DMS53 (cell line): ENCODE data around the gene ASIC5.
A peak's percentile ranks its signal among the peaks of the same experiment; 100 is the strongest.
"Not testable (repeated sequence)": the region's sequence is repeated elsewhere in the genome, so short reads cannot be mapped to it uniquely, and the experiment has no call there.

Experiments
- DNase-seq: peaks from one replicate; lab custom pipeline; 2025; lab: John Stamatoyannopoulos, UW

The ASIC5 gene

DNA sequence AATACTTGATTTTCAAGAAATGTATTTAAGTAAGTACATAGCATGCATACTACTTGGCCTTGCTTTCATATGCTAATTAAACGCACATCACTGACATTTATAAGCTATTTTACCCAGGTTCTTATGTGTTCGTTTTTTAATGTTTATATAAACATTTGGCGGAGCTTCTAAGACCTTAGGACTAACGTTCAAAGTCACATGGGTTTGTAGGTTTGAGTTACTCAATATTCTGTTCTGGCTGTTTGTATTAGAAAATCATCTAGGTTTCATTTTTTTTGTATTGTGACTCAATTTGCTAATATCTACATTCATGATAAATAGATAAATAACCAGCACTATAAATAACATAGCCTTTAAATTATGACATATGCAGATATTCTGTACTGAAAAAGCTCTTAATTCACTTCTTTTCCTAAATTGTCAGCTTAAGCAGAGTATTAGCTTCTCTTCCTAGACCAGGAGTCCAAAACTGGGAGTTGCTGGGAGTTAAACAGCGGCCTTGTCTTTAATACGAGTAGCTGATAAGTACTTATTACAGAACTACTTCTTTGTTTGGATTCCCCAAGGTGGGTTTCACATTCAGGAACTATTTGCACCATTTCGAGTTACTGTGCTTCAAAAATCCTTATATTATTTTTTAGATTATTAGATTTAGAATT is 65.3 kb downstream of the ASIC5 start:
- DNase-seq, result no peak

DNA sequence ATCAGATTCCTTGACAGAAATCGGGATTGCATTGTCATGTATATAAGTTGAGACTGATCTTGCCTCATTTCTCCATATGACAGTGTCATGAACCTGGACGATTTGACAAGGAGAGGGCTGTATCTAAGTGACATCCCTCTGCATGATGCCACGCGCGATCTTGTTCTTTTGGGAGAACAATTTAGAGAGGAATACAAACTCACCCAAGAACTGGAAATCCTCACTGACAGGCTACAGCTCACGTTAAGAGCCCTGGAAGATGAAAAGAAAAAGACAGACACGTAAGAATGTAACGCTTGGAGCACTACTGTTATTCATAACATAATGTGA is 66.3 kb downstream of the ASIC5 start:
- DNase-seq, result no peak

DNA sequence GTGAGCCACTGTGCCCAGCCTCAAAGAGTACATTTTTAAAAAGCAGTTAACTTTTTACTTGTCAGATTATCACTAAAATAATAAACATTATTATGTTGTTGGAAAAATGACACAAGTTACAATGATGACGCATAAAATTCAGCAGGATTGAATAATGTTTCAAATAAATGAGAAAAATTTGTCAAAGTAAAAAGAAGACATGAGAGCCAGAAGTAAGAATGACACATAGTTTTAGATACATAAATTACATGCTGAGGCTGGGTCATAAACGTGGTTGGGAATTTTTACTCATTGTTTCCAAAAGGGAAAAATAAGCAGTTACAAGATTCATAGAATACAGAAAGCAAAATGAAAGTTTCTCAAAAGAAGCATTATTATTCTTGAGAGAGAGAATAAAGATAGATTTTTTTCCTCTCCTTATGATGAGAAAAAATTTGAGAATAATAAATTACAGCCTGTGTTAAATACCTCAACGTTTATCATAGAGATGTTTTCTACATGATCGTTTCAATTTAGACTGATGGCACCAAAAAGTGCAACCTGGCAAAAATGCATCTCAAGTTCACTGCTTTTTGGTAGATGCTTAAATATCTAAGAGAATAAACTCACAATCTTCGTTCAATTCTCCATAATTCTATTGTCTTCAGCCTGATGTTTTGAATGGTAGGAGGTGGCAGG is 66.8 kb downstream of the ASIC5 start:
- no peak for DNase-seq

DNA sequence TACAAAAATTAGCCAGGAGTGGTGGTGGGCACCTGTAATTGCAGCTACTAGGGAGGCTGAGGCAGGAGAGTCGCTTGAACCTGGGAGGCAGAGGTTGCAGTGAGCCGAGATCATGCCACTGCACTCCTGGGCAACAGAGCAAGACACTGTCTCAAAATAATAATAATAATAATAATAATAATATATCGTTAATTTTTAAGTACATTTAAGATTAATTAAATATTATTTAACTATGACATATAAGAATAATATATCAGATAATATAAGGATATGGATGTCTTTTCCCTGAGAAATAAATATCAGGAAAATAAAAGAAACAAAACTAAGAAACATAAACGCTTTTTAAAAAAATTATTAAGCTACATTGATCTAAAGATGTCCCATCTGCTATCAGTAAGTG is 68.5 kb downstream of the ASIC5 start:
- DNase-seq, result not testable (repeated sequence)

DNA sequence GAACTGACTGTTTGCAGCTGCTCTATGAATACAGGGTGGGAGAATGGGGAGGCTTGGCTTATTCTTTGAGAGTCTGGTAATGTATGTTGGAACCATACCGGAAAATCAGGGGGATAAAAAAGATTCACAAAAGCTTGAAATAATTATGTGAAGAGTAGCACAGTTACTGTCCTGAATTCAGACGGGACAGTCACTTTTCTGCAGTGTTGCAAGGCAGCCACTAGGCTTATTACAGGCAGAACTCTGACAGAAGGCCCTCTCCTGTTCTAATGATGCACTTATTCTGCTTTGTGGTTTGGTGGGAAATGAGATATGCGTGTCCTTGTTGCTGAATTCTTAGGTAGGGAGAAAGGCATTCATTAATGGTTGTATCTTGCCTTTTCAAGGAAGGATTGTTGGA is 70.1 kb downstream of the ASIC5 start:
- peak; percentile 35 for DNase-seq

DNA sequence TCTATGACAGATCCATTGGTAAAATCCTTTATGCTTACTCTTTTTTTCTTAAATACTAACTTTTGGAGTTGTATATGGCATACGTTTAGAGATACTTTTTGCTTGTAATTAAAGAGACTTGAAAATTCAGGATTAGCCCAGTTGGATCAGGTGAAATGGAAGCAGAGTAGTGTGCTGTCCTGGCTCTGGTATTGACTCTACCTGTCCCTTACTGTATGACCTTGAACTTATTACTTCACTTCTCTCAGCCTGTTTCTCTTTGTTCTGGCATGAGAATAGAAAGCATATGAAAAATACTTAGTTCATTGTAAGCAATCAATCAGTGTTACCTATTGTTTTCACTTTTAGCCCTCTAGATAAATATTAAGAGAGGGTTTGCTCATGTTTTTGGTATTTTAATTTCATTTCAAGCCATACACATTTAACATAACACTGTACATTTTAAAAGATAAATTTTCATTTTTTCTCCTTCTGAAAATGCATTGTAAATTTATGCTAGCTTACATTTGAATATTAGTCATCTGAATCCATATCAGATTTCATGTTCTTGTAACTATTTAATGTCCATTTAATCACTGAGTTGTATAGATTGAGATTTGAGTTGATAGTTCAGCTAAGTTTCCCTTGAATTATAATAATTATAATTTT is 71.4 kb downstream of the ASIC5 start:
- no peak for DNase-seq

DNA sequence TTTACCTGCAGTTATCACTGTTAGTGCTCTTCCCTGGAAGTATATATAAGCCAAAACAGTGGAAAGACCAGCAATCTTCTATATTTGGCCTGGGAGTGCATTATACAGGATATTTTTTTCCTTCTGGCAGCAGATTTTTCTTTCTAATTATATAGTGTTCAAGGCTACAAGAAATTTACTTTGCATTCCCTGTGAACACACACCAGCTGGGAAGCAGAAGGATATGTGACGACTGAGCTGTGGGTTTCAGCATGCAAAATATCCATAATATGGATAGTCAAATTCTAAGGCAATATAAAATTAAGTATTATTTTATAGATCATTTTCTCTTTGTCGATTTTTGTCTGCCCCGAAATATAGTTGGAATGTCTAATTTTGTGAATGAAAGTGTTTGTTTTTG is 76.1 kb downstream of the ASIC5 start:
- no peak for DNase-seq

DNA sequence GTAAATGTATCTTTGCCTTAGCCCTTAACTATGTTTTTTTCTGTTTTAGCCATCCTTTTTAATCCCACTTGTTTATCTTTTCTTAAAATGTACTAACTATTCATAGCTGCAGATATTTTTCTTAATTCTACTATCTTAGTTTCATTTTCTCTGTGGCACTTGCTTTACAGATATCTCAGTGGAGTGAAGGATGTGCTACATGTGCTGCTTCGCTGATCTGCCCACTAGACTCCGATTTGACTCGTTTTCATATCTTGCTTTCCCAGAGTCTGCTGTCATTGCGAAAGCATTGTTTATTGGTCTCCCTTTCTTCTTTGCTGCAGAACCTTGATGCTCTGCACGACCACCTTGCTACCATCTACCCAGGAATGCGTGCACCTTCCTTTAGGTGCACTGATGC is 76.7 kb downstream of the ASIC5 start:
- no peak for DNase-seq

DNA sequence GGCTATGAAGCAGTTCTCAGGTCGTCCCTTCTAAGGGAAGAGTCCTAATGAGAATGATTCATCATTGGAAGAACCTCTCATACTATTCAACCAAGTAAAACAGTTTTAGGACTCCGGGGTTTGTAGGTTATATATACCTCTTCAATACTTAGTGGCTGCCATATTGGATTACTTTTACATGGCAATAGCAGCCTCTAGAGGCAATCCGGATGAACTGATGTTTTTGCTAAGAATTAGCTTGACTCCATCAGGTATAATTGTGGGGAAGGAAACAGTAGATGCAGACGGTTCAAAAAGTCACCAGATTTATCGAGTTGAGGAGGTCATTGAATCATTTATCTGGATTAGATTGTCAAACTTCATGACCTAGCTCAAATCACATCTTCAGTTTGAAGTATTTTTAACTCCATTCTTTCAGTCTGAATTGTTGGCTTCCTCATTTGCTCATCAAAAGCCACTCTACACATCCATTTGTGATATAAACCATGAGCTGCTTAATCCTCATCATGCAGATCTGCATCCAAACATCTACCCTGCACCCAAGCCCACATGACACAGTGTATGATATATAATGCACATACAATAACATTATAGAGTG is 78.9 kb downstream of the ASIC5 start:
- peak; percentile 77 for DNase-seq

DNA sequence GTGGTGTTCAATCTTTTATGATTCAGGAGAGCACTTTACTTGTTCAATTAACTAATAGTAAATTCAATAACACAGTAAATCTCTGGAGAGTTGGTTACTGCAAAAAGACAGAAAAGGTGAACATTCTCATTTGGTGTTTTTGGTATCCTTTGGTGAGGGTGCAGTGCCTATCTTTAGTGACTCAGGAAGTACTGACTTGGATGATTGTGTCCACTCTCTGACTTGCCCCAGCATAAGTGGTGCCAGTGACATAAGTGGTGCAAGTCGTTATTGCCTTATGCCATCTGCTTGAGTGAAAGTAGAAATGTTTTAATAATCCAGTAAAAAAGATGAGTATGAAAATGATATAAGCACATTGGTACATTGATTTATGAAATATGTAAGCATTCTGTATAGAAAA is 80.2 kb downstream of the ASIC5 start:
- peak; percentile 13 for DNase-seq

DNA sequence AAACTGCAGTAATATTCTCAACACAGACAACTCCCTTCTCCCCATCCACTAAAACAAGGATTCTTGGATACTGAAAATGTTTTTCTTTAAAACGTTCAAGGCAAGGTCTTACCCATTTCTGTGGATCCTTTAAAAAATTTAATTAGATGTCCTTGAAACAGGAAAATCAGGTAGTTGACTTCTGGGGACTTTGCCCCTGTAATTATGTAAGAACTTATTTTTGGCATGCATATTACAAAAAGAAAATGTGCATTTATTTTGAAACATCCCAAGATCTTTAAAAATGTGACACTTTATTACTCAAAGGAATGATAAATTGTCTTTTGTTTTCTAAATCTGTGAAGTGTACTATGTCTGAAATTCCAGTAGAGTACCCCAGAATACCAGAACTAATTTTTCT is 81.4 kb downstream of the ASIC5 start:
- DNase-seq, result no peak

DNA sequence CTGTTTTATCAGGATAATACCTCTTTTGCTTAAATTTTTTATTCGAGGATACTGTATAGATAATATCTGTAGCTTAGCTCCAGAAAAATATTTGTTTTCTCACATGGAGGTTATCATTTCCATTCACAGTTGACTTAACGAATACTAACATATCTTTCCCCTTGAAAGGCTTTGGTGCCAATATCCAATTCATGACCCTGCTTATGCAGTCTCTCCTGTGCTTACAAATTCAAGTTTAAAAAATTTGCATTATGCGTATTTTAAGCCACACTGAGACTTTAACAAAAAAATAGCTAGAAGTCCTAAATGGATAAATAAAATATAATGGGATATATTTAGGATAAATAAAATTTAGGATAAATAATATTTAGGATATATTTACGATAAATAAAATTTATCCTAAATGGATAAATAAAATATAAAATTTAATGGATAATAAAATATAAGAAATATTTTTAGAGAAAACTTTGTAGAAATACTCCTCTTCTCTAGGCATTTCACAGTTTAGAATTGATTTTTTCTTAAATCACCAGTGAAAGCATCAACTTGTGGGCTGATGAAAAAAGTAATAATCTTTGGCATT is 84.7 kb downstream of the ASIC5 start:
- DNase-seq, result no peak

DNA sequence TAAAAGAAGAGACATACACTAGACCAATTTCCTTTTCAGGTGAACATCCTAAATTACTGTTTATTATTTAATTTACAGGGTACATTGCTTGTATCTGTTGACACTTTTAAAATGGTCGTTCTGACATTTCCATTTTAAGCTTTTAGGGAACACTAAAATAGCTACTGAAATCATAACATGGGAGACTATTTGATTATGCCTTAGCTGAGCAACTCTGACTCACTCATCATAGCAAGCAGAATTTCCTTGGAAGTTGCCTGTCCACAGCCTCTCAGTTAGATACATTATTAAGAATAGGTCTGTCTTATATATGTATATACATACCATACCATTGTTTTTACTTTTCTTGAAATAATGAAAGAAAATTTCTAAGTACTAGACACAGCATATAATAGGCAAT is 85.3 kb downstream of the ASIC5 start:
- DNase-seq, result no peak
